IMR-90 (cell line): ENCODE measurements around the gene DENND2D. TPM values are rescaled to one million over a fixed set of nuclear protein-coding genes. Genes with fewer than 3 reads are reported as not detected.

Experiments
- ATAC-seq: fragments of 200-7000 bp; cut with Tn5 transposase; 2 replicates; pipeline ENCODE4 v1.9.1; 2020; ENCODE audit warnings: low read depth, mild to moderate bottlenecking, moderate library complexity
- BruUV-seq: library from RNA; stranded (reverse); fragments of 400-500 nt; replicated peaks from 2 replicates; lab custom pipeline; 2021; lab: Mats Ljungman, UMichigan
- CTCF ChIA-PET: fragments of 300-600 bp; formaldehyde crosslinking; extraction: SDS; loops from one replicate; lab custom pipeline; 2021; ENCODE audit warnings: antibody characterized with exemption; lab: Yijun Ruan, JAX
- POLR2A ChIA-PET: fragments of 300-600 bp; sonication (Branson Sonifier 250); formaldehyde crosslinking; loops from one replicate; lab custom pipeline; 2022; ENCODE audit warnings: antibody characterized with exemption; ENCODE audit not compliant: unreplicated experiment; lab: Charles Lee
- DNase-seq: peaks from one replicate; pipeline ENCODE4 v3.0.0; 2013
- H2AFZ ChIP-seq: replicated peaks from 2 replicates; pipeline ENCODE3; 2013; ENCODE audit warnings: low read length, mild to moderate bottlenecking; ENCODE audit not compliant: poor library complexity
- H2AK5ac ChIP-seq: 2 replicates; pipeline ENCODE4 v1.6.1; 2013; ENCODE audit warnings: low read depth, low read length, inconsistent platforms
- H2AK9ac ChIP-seq: replicated peaks from 2 replicates; pipeline ENCODE3; 2013; ENCODE audit warnings: mild to moderate bottlenecking, low read depth, low read length, moderate library complexity; ENCODE audit not compliant: poor library complexity
- H2BK120ac ChIP-seq: 2 replicates; pipeline ENCODE4 v1.6.1; 2013; ENCODE audit warnings: low read depth, low read length, inconsistent platforms
- H2BK15ac ChIP-seq: 3 replicates; pipeline ENCODE4 v1.6.1; 2013; ENCODE audit warnings: low read depth, low read length, inconsistent platforms
- H2BK20ac ChIP-seq: 2 replicates; pipeline ENCODE4 v1.6.1; 2013; ENCODE audit warnings: low read depth, mild to moderate bottlenecking, inconsistent platforms, low read length, moderate library complexity
- H2BK5ac ChIP-seq: 2 replicates; pipeline ENCODE4 v1.6.1; 2013; ENCODE audit warnings: mild to moderate bottlenecking, low read depth, low read length, inconsistent platforms; ENCODE audit not compliant: poor library complexity, severe bottlenecking
- H3K14ac ChIP-seq: replicated peaks from 2 replicates; pipeline ENCODE4 v1.6.1; 2013; ENCODE audit warnings: low read depth, low read length, inconsistent platforms
- H3K18ac ChIP-seq: 2 replicates; pipeline ENCODE4 v1.6.1; 2013; ENCODE audit warnings: low read depth, low read length, control low read depth
- H3K23ac ChIP-seq: 2 replicates; pipeline ENCODE4 v1.6.1; 2013; ENCODE audit warnings: low read depth, low read length, inconsistent platforms
- H3K27ac ChIP-seq: 2 replicates; pipeline ENCODE4 v1.5.1; 2013; ENCODE audit warnings: mild to moderate bottlenecking, control low read depth, low read length; ENCODE audit not compliant: insufficient read depth
- H3K27me3 ChIP-seq: 2 replicates; pipeline ENCODE4 v1.6.1; 2013; ENCODE audit warnings: low read length; ENCODE audit not compliant: control insufficient read depth, insufficient read depth
- H3K36me3 ChIP-seq: 2 replicates; pipeline ENCODE4 v1.6.1; 2013; ENCODE audit warnings: low read length, mixed read lengths; ENCODE audit not compliant: control insufficient read depth, insufficient read depth
- H3K4ac ChIP-seq: 2 replicates; pipeline ENCODE4 v1.6.1; 2013; ENCODE audit warnings: low read depth, low read length, inconsistent platforms
- H3K4me1 ChIP-seq: 2 replicates; pipeline ENCODE4 v1.6.1; 2013; ENCODE audit warnings: low read length, mixed read lengths; ENCODE audit not compliant: control insufficient read depth, insufficient read depth
- H3K4me2 ChIP-seq: 2 replicates; pipeline ENCODE4 v1.6.1; 2013; ENCODE audit warnings: low read depth, mild to moderate bottlenecking, control low read depth, low read length, moderate library complexity
- H3K4me3 ChIP-seq: 2 replicates; pipeline ENCODE4 v1.5.1; 2013; ENCODE audit warnings: low read depth, mild to moderate bottlenecking, control low read depth, low read length, moderate library complexity; ENCODE audit not compliant: insufficient read depth
- H3K56ac ChIP-seq: 2 replicates; pipeline ENCODE4 v1.6.1; 2013; ENCODE audit warnings: low read length, inconsistent platforms; ENCODE audit not compliant: insufficient read depth; ENCODE audit errors: extremely low read depth
- H3K79me1 ChIP-seq, 2 experiments: 2 replicates each; pipeline ENCODE4 v1.6.1; 2013; ENCODE audit warnings: low read length in 2 of 2, inconsistent platforms in 1 of 2, low read depth in 1 of 2
- H3K9ac ChIP-seq: 2 replicates; pipeline ENCODE4 v1.6.1; 2013; ENCODE audit warnings: low read depth, low read length, control low read depth
- H3K9me1 ChIP-seq: 2 replicates; pipeline ENCODE4 v1.6.1; 2013; ENCODE audit warnings: low read length, inconsistent platforms; ENCODE audit not compliant: insufficient read depth
- H3K9me3 ChIP-seq: 2 replicates; pipeline ENCODE4 v1.6.1; 2013; ENCODE audit warnings: low read length; ENCODE audit not compliant: control insufficient read depth, insufficient read depth
- H4K20me1 ChIP-seq: 2 replicates; pipeline ENCODE4 v1.6.1; 2013; ENCODE audit warnings: low read length, inconsistent platforms; ENCODE audit not compliant: insufficient read depth
- H4K5ac ChIP-seq: 2 replicates; pipeline ENCODE4 v1.6.1; 2013; ENCODE audit warnings: mild to moderate bottlenecking, low read depth, low read length, control low read depth
- H4K8ac ChIP-seq, 2 experiments: 2 replicates each; pipeline ENCODE4 v1.6.1; 2013; ENCODE audit warnings: low read depth in 2 of 2, low read length in 2 of 2, control low read depth in 1 of 2, inconsistent platforms in 1 of 2
- H4K91ac ChIP-seq: 2 replicates; pipeline ENCODE4 v1.6.1; 2013; ENCODE audit warnings: low read depth, low read length, inconsistent platforms; ENCODE audit not compliant: insufficient read depth
- FOS ChIP-seq: fragments of 150-350 bp; IDR thresholded peaks from 2 replicates; pipeline ENCODE4 v1.6.1; 2016; ENCODE audit warnings: low read depth, low read length
- MXI1 ChIP-seq: IDR thresholded peaks from 2 replicates; pipeline ENCODE4 v1.6.1; 2012; ENCODE audit warnings: low read depth, mild to moderate bottlenecking, low read length, moderate library complexity, borderline replicate concordance
- NFE2L2 ChIP-seq: fragments of 150-350 bp; IDR thresholded peaks from 2 replicates; pipeline ENCODE4 v1.6.1; 2016; ENCODE audit warnings: low read depth, mild to moderate bottlenecking, low read length
- POLR2A ChIP-seq: IDR thresholded peaks from 2 replicates; pipeline ENCODE4 v1.6.1; 2012; ENCODE audit warnings: mild to moderate bottlenecking, low read depth, low read length
- RCOR1 ChIP-seq: IDR thresholded peaks from 2 replicates; pipeline ENCODE4 v1.6.1; 2012; ENCODE audit warnings: mild to moderate bottlenecking, low read length, improper control_type of control experiment; ENCODE audit not compliant: insufficient replicate concordance
- SMC3 ChIP-seq: fragments of 150-350 bp; IDR thresholded peaks from 2 replicates; pipeline ENCODE4 v1.6.1; 2016; ENCODE audit warnings: low read depth, mild to moderate bottlenecking, antibody characterized with exemption, low read length, moderate library complexity
- USF2 ChIP-seq: fragments of 150-350 bp; IDR thresholded peaks from 2 replicates; pipeline ENCODE4 v1.6.1; 2017; ENCODE audit warnings: mild to moderate bottlenecking, antibody characterized with exemption, low read length, low read depth
- WGBS, 2 experiments: methylation state at CpG; one replicate each; pipeline versions ENCODE4 v1.1.5 to v1.1.7; 2013; ENCODE audit warnings: missing lambda C conversion rate in 2 of 2; ENCODE audit not compliant: insufficient read length in 1 of 2; ENCODE audit errors: extremely low coverage in 2 of 2; 5-methylcytosine and 5-hydroxymethylcytosine counted together
- dilution Hi-C: fragments of 300-500 bp; cut with HindIII; formaldehyde crosslinking; loops from one replicate; pipeline ENCODE4 v1.14.3; 2018; ENCODE audit warnings: low sequenced_read_pairs; ENCODE audit not compliant: unreplicated experiment
- in situ Hi-C: fragments of 300-500 bp; cut with MboI; formaldehyde crosslinking; loops from 3 replicates; pipeline ENCODE4 v1.14.3; 2019; ENCODE audit warnings: low sequenced_read_pairs, inconsistent platforms, mixed read lengths
- intact Hi-C: fragments of 100-400 bp; cut with micrococcal nuclease; formaldehyde crosslinking; loops from 2 replicates; pipeline ENCODE4 v1.10.0; 2022
- polyA plus RNA-seq, 3 experiments: library from polyadenylated mRNA; depleted of rRNA; stranded (reverse); fragments of >200 nt; gene quantifications; 2 replicates each; pipeline ENCODE4 v1.2.3, GENCODE V29; 2012; ENCODE audit warnings: low replicate concordance in 1 of 3
- total RNA-seq: library from RNA; depleted of rRNA; stranded (reverse); fragments of >200 nt; gene quantifications from 2 replicates; pipeline ENCODE4 v1.2.3, GENCODE V29; 2012
- TF ChIP-seq, protein P1 (sequence below): conservative IDR thresholded peaks from 2 replicates; pipeline ENCODE4 v1.5.1; 2012; ENCODE audit warnings: mild to moderate bottlenecking, low read depth, low read length, improper control_type of control experiment

Gene DENND2D
- total and polyA plus RNA-seq, 2 of the 4 experiments (the other 2 are of a cell fraction) = 0.86 to 0.90 TPM

DNA sequence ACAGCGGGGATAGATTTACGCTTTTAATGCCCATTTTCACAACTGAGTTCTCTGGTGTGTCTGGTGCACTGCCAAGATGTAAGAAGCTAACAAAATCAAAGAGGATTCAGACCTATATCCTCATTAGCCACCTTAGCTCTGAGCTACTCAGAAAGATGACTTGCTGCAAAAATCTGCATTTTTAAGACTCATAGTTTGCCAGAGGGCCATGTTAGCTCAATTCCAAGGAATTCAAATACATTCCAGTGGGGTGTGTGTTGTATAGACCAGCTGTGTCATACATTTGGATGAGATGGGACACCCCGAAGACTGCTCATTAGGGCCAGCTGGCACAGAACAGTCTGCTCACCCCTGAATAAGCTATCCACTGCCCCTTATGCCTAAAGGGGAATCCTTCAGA, 8.9 kb downstream of the DENND2D start:
- Histone ChIP-seq H3K9me1 (peaks cover 20% of the 10 kb centered on the region), H3K4me3 (no peak overlapping the region), H3K23ac (peak overlapping the region; percentile 39; the same call in 1 of the 2 replicates), H2AFZ (peak overlapping the region; percentile 46), H3K4ac (peak overlapping the region; percentile 88), H3K27me3 (0 out of 2 replicates have a peak, but pooled peaks cover 2% of the 10 kb centered on the region), H3K4me2 (peak overlapping the region; percentile 56; the same call in 1 of the 2 replicates), H4K8ac (peak overlapping the region; percentile 33 to 66; a peak in 3 of 4 replicates), H4K91ac (peak overlapping the region; percentile 75; the same call in 1 of the 2 replicates), H3K79me1 (0 out of 4 replicates have a peak, but pooled peaks cover 0 to 5% of the 10 kb centered on the region in 2 experiments), H3K56ac (peak overlapping the region; percentile 68; the same call in 1 of the 2 replicates), H3K27ac (peak overlapping the region; percentile 89; the same call in 1 of the 2 replicates), H2BK20ac (peak overlapping the region; percentile 98), H3K9ac (no peak overlapping the region), H2AK9ac (peak overlapping the region; percentile 87), H2BK120ac (peak overlapping the region; percentile 92), H3K9me3 (no peaks in the 10 kb centered on the region), H3K14ac (peak overlapping the region; percentile 79; the same call in 1 of the 2 replicates), H4K5ac (peak overlapping the region; percentile 76), H3K18ac (peak overlapping the region; percentile 79), H2AK5ac (peak overlapping the region; percentile 92; the same call in 1 of the 2 replicates), H2BK15ac (peak overlapping the region; percentile 75; the same call in 2 of the 3 replicates), H3K36me3 (peaks cover 7% of the 10 kb centered on the region), H3K4me1 (peaks cover 35% of the 10 kb centered on the region), H2BK5ac (peak overlapping the region; percentile 90), H4K20me1 (no peaks in the 10 kb centered on the region)
- dilution Hi-C loops (no loop called here), intact Hi-C loops (loop anchor here (2.0 kb wide), 1 partner anchor 51 kb away; the partner anchor contains the start of genes CEPT1 and DRAM2), in situ Hi-C loops (no loop called here)
- DNase-seq (peak; percentile 89), ATAC-seq (peak; percentile 69)
- CTCF ChIA-PET = interaction anchor here (1.0 kb wide), 1 partner anchor 9 kb away, joined by 4 read pairs; no protein-coding TSS in a partner anchor
- TF ChIP-seq POLR2A (no peak), FOS (no peak), NFE2L2 (peak; percentile 18; the same call in 1 of the 2 replicates), MXI1 (no peak), RCOR1 (peak; percentile 54), SMC3 (no peak), USF2 (no peak)
- TF ChIP-seq, protein P1, sequence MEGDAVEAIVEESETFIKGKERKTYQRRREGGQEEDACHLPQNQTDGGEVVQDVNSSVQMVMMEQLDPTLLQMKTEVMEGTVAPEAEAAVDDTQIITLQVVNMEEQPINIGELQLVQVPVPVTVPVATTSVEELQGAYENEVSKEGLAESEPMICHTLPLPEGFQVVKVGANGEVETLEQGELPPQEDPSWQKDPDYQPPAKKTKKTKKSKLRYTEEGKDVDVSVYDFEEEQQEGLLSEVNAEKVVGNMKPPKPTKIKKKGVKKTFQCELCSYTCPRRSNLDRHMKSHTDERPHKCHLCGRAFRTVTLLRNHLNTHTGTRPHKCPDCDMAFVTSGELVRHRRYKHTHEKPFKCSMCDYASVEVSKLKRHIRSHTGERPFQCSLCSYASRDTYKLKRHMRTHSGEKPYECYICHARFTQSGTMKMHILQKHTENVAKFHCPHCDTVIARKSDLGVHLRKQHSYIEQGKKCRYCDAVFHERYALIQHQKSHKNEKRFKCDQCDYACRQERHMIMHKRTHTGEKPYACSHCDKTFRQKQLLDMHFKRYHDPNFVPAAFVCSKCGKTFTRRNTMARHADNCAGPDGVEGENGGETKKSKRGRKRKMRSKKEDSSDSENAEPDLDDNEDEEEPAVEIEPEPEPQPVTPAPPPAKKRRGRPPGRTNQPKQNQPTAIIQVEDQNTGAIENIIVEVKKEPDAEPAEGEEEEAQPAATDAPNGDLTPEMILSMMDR = no peak
- 20% methylated on average over 1 of the region's 3 CpGs; no CpG with 5 or more reads in 1 of the 2 experiments for WGBS, 2 experiments
- no TSS peak for BruUV-seq
- POLR2A ChIA-PET = no interaction called here
